Measurements from ENCODE around the gene CPNE7.

Gene CPNE7

DNA sequence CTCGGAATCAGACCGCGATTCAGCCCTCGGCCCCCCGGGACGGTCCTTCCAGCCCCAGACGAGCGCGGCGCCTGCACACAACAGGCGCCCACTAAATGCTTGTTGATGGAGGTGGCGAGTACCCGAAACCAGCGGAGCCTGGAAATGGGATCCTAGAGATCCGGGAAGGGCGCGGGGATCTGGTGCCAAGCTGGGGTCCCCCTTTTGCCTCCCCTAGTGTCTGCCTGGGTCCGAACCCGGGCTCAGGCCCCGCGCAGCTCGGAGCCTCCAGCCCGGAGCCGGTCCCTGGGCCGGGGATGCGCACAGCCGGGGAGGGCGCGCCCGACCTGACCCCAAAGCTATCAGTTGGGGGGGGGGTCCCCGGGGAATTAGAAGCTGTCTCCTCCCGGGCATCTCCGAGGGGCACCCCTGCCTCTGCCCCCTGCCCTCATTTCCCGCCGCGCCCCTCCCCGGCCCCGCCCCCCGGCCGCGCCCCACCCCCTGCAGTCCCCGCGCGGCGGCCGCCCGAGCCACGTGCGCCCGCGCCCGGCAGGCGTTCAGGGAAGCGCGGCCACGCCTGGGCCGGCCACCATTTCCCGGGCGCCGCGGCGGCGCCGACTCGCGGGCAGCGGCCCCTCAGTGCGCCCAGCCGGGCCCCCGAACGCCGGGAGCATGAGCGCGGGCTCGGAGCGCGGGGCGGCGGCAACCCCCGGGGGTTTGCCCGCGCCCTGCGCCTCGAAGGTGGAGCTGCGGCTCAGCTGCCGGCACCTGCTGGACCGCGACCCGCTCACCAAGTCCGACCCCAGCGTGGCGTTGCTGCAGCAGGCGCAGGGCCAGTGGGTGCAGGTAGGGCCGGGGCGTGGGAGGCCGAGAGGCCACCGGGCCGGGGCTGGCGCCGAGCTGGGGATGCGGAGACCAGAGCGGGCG, at the start of gene CPNE7:
TSS of gene CPNE7 (plus strand) at position 512 of the 906 bp plus-strand sequence. CDS start at position 652, 140 bp downstream.
- DNase-seq (ENCODE audit: low read depth) = no peak

DNA sequence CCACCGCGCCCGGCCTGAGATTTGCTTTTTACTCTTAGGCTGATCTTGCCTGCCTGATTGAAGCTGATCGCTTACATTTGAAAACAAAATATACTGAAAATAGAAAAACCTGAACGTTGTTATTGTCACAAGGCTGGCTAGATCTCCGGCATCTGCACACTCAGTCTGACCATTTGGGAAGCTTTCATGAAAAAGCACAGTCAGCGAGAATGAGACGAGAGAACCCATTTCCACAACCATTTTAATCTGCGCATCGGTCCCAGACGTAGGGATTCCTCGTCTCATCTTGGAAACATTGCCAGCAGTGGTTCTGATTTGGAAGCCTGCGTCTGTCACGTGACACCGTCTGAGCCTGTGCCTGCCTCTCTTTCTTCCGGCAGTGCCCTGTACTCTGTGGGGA, 46.5 kb upstream of the CPNE7 start:
- DNase-seq (ENCODE audit: low read depth) = no peak

DNA sequence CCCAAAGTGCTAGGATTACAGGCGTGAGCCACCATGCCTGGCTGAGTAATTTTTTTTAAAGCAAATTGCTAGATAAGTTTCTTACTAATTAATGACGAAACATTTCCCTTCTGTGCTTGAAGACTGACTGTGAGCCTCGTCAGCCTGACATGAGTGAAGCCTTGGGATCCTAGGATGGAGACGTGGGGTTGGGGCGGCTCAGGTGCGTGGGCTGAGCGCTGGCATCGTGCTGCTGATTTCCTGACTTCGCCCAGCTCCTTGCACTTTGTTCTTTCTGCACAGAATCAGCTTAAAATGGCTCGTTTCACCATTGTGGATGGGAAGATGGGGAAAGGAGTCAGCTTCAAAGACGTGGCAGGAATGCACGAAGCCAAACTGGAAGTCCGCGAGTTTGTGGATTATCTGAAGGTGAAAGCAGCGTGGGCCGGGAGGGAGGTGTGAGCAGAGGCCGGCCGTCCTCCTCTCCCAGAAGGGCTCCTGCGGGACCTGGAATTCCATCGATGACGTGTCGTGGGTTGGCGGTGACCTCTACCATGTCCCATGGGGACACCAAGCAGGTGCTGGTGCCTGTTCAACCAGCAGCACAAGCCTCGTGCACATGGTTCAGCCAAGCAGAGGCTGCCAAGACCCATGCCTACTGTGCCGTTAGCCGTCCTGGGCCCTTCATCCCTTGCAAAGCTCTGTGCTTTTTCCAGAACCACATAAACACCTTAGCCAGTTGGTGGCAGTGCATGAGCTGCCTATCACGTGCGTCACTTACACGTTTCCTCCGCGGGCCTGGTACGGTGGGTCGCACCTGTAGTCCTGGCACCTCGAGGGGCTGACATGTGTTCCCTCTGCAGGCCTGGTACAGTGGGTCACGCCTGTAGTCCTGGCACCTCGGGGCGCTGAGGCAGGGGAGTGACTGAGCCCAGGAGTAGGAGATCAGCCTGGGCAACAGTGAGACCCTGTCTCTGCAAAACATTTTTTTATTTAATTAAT, 44.9 kb upstream of the CPNE7 start:
- DNase-seq (ENCODE audit: low read depth) = no peak

DNA sequence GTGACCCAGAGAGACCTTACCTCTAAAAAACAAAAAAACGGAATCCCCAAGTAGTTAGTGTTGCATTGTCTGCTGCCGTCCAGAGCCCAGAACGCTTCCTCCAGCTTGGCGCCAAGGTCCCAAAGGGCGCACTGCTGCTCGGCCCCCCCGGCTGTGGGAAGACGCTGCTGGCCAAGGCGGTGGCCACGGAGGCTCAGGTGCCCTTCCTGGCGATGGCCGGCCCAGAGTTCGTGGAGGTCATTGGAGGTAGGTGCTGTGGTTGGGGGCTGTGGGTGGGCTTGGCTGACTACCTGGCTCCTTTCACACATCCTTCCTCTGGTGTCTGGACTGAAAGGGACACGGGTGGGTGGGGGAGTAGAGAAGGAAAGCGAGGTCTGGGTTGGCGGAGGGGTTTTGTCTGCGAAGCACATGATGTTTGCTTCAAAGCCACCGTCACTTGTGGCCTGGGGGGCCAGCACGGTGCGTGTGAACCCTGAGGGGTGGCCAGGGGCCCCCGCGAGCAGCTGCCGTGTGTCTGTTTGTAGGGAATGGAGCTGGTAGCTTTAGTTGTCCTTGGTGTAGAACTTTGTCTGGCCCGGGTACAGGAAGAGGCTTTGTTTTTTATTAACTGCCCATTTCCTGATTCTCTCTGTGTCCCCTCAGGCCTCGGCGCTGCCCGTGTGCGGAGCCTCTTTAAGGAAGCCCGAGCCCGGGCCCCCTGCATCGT, 43.6 kb upstream of the CPNE7 start:
- DNase-seq (ENCODE audit: low read depth) = no peak

DNA sequence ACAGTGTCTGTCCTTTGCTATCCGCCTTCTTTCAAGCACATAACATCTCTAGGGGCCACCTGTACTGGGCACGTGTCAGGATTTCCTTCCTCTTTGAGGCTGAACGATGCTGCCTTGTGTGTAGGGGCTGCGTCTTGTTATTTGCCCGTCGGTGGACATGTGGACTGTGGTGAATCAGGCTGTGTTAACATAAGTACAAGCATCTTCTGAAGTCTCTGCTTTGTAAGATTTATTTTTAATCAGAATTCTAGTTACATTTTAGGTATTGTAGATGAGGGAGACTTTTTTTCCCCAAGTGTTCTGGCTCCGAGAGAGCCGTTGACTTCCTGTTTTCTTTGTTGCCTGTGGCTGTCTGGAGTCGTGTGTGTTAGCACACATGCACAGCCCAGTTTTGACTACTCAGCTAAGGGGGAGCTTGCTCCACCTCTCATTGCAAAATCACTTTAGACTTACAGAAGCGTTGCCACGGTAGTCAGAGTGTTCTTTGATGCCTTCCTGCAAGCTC, 41.3 kb upstream of the CPNE7 start:
- DNase-seq (ENCODE audit: low read depth) = no peak

DNA sequence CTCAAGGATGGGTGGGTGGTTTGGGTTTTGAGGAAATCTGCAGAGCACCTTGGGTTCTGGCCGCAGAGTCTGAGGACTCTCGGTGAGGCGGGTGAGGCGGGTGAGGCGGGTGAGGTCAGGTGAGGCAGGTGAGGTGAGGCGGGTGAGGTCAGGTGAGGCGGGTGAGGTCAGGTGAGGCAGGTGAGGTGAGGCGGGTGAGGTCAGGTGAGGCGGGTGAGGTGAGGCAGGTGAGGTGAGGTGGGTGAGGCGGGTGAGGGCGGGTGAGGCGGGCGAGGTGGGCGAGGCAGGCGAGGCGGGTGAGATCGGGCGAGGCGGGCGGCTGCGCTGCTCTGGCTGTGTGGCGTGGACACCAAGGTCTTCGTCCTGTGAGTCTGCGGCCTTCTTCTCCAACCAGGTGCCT, 39.2 kb upstream of the CPNE7 start:
- DNase-seq (ENCODE audit: low read depth) = no peak

DNA sequence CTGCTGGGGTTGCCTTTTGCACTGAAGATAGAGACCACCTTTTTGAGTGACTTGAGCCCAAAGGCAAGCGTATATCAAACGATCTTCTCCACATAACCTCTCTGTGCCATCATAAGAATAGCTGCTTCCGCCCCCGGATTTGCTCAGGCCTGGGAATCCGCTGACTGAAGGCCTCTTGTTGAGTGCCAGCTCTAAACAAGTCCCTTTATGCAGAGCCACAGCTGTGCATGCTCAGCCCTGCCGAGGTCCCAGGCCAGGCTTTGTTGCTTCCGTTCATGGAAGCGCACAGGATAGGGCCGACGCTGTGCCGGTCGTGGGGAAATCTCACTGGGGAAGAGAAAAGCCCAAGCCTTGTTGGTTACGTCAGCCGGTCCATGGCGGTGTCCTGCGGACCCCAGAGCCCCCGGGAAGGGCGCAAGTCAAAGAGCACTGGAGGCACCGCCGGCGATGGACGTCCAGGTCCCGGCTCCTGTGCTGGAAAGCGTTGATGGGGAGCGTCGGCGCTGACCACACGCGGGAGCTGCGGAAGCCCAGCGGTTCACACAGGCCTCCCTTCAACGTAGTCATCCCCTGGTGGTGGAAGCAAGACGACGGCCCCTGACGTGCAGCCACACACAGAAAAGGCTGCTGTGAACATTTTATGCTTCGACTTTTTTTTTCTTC, 38.5 kb upstream of the CPNE7 start:
- no peak for DNase-seq (ENCODE audit: low read depth)

DNA sequence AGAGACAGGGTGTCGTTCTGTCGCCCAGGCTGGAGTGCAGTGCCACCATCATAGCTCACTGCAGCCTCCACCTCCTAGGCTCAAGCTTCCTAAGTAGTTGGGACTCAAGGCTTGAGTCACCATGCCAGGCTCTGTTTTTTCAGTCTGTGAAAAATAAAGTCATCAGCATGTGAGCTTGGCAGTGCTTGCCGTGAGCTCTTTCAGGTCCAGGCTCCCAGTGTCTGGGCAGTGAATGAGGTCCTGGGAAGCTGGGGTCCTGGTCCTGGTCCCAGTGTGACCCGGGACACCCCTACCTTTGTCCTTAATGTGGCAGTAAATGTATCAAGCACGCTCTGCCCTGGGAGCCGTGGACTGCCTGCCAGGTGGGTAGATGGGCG, 38.0 kb upstream of the CPNE7 start:
- no peak for DNase-seq (ENCODE audit: low read depth)

DNA sequence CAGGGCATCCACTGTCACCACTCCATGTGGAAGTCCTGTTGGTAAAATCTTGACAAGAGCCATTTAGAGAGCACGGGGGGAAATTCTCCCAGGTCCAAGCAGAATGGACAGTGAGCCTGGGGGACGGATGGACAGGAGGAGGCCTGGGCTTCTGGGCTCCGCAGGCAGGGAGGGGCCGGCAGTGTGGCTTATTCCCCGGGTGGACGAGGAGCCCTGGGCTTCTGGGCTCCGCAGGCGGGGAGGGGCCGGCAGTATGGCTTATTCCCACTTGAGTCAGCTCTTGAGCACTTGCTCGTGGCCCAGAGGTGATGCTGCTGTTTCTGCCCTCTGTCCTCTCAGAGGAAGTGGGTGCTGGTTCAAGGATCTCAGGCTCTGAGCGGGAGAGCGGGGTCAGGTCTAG, 37.3 kb upstream of the CPNE7 start:
- DNase-seq (ENCODE audit: low read depth) = no peak

DNA sequence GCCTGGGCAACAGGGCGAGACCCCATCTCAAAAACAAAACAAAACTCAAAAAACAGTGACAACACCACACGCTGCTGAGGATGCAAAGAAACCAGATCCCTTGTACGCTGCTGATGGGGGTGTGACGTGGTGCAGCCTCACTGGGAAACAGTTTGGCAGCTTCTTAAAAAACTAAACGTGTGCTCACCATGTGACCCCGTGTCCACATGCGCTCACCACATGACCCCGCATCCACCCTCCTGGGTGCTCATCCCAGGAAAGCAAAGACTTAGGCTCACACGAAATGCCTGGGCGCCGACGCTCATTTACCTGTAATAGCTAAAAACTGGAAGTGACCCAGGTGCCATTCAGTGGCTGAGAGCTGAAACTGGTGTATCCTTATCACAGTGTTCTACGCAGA, 35.0 kb upstream of the CPNE7 start:
- DNase-seq (ENCODE audit: low read depth) = no peak

DNA sequence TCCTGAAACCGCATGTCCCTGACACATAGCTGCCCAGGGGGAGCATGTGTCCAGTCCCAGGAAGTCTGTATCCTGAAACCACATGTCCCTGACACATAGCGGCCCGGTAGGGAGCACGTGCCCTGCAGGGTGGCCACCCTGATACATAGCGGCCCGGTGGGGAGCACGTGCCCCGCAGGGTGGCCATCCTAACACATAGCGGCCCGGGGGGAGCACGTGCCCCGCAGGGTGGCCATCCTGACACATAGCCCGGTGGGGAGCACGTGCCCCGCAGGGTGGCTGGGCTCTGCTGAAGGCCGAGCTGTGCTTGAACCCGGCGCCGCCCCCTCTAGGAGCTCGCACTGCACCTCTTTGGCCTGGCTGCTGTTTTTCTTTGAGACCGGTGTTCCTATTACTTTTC, 33.8 kb upstream of the CPNE7 start:
- DNase-seq (ENCODE audit: low read depth) = no peak

DNA sequence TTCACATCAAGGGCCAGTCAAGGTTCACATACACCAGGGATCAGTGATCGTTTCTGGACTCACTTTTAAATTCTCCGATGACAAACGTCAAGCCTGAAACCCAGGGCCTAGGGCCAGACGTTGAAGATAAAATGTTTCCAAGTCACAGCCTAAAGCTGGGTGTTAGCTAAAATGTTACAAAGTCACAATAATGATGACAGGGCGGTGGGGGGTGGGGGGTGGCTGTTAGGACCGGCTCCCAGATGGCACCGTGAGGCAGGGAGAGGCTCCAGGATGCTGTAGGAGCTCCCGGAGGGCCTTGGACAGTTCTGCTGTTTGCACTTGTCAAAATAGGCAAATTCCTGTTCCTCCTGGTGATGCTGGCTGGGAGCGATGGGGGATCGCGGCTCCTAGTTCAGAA, 31.4 kb upstream of the CPNE7 start:
- no peak for DNase-seq (ENCODE audit: low read depth)

DNA sequence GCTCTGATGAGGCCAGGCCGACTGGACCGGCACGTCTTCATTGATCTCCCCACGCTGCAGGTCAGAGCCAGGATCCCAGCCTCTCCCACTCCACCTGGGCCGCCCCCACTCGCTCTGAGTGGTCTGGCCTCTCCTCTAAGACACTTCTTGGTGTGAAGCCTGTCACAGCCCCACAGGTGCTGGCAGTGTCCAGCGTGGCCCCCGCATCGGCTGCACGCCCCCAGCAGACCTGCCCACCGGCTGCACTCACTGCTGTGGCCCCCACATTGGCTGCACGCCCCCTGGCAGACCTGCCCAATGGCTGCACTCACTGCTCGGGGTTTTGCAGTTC, 30.9 kb upstream of the CPNE7 start:
- no peak for DNase-seq (ENCODE audit: low read depth)

DNA sequence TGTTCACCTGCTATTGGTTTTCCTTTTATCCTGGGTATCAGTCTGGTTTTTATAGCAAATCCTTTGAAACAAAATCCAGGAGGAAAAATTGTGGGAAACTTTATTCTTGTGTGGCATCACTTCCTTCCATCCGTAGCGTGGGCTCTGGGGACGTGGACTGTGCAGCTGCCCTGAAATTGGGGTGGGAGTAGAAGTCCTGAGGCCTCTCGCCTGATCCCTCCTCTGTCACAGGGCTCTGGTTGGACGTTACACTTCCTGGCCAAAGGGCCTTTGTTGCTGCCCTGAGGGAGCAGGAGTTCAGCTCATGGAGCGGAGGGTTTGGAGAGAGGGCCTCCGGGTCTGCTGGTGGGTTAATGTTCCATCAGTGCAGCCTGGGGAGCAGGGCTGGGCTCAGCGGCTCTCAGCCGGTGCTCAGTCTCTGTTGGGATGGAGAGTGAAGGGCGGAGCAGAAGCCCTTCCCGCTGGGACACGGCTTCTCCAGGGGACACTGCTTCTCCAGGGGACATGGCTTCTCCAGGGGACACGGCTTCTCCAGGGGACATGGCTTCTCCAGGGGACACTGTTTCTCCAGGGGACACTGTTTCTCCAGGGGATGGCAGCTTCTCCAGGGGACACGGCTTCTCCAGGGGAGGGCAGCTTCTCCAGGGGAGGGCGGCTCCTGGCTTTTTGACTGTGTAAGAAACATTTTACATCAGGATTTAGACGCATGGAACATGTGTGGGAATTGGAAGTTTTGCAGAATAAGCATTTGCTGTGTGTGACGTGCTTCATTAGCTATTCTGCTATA, 30.3 kb upstream of the CPNE7 start:
- no peak for DNase-seq (ENCODE audit: low read depth)

DNA sequence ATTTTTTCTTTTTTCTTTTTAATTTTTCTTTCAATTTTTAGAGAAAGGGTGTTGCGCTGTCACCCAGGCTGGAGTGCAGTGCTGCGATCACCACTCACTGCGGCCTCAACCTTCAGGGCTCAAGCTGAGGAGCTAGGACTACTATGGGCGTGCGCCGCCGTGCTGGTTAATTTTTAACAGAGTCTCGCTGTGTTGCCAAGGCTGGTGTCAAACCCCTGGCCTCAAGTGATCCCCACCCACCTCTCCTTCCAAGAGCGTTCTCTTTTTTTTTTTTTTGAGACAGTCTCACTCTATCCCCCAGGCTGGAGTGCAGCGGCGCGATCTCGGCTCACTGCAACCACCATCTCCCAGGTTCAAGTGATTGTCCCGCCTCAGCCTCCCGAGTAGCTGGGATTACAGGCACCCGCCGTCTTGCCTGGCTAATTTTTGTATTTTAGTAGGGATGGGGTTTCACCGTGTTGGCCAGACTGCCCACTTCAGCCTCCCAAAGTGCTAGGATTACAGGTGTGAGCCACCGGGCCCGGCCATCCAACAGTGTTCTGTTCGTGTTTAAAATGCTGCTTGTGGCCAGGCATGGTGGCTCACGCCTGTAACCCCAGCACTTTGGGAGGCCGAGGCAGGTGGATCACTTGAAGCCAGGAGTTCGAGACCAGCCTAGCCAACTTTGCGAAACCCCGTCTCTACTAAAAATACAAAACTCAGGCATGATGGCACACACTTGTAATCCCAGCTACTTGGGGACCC, 29.6 kb upstream of the CPNE7 start:
- no peak for DNase-seq (ENCODE audit: low read depth)

DNA sequence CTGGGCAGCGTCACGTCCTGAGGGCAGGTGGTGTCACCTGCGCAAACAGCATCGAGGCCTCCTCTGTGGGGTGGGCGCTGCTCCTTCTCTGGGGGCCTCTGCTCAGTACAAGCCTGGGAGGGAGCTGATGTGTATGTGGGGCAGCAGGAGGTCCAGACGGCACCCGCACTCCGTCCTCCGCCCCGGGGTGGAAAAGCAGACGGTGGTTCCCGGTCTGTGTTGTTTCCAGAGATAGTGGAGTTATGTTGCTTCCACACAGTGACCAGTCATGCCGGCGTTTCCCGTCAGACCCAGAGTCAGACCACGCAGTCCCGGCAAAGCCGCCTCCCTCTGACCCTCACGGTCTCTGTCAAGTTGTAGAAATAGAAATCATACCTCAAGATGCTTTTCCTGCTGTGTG, 28.8 kb upstream of the CPNE7 start:
- no peak for DNase-seq (ENCODE audit: low read depth)

DNA sequence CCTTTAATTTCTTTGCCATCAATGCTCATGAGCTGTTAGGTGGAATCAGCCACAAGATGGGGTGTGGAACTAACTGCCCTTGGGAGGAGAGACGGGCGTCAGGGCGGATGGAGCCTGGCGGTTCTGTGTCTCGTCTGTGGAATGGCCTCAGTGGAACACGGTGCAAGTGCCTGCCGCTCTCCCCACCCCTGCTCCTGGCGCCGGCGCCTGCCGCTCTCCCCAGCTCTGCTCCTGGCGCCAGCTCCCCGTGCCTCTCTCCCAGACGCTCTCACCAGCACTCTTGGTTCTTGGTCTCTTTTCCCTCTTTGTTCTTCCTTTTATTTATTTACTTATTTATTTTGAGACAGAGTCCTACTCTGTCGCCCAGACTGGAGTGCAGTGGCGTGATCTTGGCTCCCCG, 28.3 kb upstream of the CPNE7 start:
- DNase-seq (ENCODE audit: low read depth) = no peak

DNA sequence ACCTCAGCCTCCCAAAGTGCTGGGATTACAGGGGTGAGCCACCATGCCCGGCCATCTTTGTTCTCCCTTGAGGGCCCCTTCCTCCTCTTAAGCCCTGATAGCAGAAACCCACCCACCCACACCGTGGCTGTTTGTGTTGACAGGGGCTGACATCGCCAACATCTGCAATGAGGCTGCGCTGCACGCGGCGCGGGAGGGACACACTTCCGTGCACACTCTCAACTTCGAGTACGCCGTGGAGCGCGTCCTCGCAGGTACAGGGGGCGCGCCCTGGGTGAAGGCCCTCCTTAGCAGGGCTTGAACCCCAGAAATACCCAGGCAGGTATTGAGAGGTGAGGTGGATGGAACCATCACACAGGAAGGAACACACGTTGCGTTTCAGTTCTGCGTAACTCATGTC, 27.7 kb upstream of the CPNE7 start:
- DNase-seq (ENCODE audit: low read depth) = no peak

DNA sequence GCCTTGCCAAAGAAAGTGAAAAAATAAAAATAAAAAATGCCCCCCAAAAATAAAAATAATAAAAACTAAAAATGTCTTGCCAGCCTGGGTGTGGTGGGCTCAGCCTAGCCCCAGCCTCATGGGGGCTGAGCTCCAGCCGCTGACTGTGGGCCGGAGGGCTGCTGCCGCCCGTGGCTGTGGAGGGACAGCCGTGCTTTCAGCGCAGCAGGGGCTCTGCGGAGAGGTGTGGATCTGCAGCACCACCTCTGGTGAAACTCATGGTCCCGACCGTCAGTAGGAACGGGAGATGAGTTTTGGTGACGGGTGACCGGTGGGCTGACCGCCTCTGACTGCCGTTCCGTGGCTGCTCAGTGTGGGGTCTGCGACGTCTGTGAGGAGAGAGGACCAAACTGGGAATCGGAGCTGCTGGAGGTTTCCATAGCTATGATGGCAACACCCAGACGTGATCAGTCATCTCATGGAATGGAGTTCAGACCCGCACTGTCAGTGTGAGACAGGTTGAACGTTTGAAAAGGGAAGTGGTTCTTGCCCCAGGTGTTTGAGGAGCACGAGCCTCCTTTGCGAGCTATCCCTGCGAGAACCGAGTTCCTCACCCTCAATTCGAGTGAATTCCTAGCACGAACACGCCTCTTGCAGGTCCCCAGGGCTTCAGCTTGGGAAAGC, 27.1 kb upstream of the CPNE7 start:
- no peak for DNase-seq (ENCODE audit: low read depth)
